WTC11 (cell line): Measurements from ENCODE around the gene CEBPZOS. TPM values are rescaled to one million over a fixed set of nuclear protein-coding genes. Genes with fewer than 3 reads are reported as not detected.

Experiments used
- ATAC-seq: fragments of 200-7000 bp; cut with Tn5 transposase; 2 replicates; pipeline ENCODE4 v1.10.0; 2021; ENCODE audit warnings: mild to moderate bottlenecking, moderate library complexity
- CTCF ChIA-PET: fragments of 300-600 bp; sonication (Branson Sonifier 250); formaldehyde crosslinking; loops from one replicate; lab custom pipeline; 2021; ENCODE audit warnings: antibody characterized with exemption; lab: Charles Lee
- POLR2A ChIA-PET: fragments of 350-600 bp; sonication (Branson Sonifier 250); formaldehyde crosslinking; loops from one replicate; lab custom pipeline; 2021; ENCODE audit warnings: antibody characterized with exemption; lab: Charles Lee
- DNase-seq: peaks from one replicate; pipeline ENCODE4 v3.0.0; 2021; ENCODE audit warnings: low spot score
- H3K27ac Mint-ChIP-seq: 2 replicates; pipeline ENCODE4 v1.8.0; 2021; ENCODE audit warnings: mixed read lengths
- H3K27me3 Mint-ChIP-seq: 2 replicates; pipeline ENCODE4 v1.8.0; 2021; ENCODE audit warnings: low read depth, mild to moderate bottlenecking, moderate library complexity, mixed read lengths
- H3K36me3 Mint-ChIP-seq: 2 replicates; pipeline ENCODE4 v1.8.0; 2021; ENCODE audit warnings: mixed read lengths
- H3K4me1 Mint-ChIP-seq: 2 replicates; pipeline ENCODE4 v1.8.0; 2022; ENCODE audit warnings: mixed read lengths
- H3K4me3 Mint-ChIP-seq: 2 replicates; pipeline ENCODE4 v1.8.0; 2021; ENCODE audit warnings: mild to moderate bottlenecking, moderate library complexity, mixed read lengths
- H3K9me3 Mint-ChIP-seq: 2 replicates; pipeline ENCODE4 v1.8.0; 2021; ENCODE audit warnings: mixed read lengths
- GABPB1 ChIP-seq: sonication (generic); formaldehyde crosslinking; IDR thresholded peaks from 2 replicates; pipeline ENCODE4 v1.8.1; 2023; ENCODE audit warnings: mild to moderate bottlenecking, missing genetic modification reagents
- KAT7 ChIP-seq: sonication (generic); formaldehyde crosslinking; IDR thresholded peaks from 2 replicates; pipeline ENCODE4 v1.8.1; 2023; ENCODE audit warnings: missing genetic modification reagents, mild to moderate bottlenecking, borderline replicate concordance
- NFE2L1 ChIP-seq: sonication (generic); formaldehyde crosslinking; IDR thresholded peaks from 2 replicates; pipeline ENCODE4 v1.8.1; 2023; ENCODE audit warnings: missing genetic modification reagents
- RORB ChIP-seq: fragments of 250-450 bp; sonication (Bioruptor Pico); IDR thresholded peaks from 2 replicates; pipeline ENCODE4 v1.9.0; 2021; ENCODE audit warnings: mild to moderate bottlenecking
- SOX15 ChIP-seq: fragments of 250-450 bp; sonication (Bioruptor Pico); IDR thresholded peaks from 2 replicates; pipeline ENCODE4 v1.9.0; 2021; ENCODE audit warnings: mild to moderate bottlenecking
- TCF7 ChIP-seq: sonication (generic); formaldehyde crosslinking; IDR thresholded peaks from 2 replicates; pipeline ENCODE4 v1.8.0; 2022; ENCODE audit warnings: mild to moderate bottlenecking, low read depth, missing genetic modification reagents, moderate library complexity
- ZBTB21 ChIP-seq: sonication (generic); formaldehyde crosslinking; IDR thresholded peaks from 2 replicates; pipeline ENCODE4 v1.8.1; 2023; ENCODE audit warnings: mild to moderate bottlenecking, missing genetic modification reagents, borderline replicate concordance
- ZNF121 ChIP-seq: sonication (generic); formaldehyde crosslinking; IDR thresholded peaks from 2 replicates; pipeline ENCODE4 v1.8.0; 2023; ENCODE audit warnings: missing genetic modification reagents
- total RNA-seq: library from RNA; stranded (reverse); gene quantifications from 3 replicates; pipeline ENCODE4 v1.2.3, GENCODE V29; 2021
- TF ChIP-seq, protein P1 (sequence below): sonication (generic); formaldehyde crosslinking; IDR thresholded peaks from 2 replicates; pipeline ENCODE4 v1.8.1; 2022; ENCODE audit warnings: low read depth, mild to moderate bottlenecking, moderate library complexity, missing genetic modification reagents, borderline replicate concordance
- TF ChIP-seq, protein P2 (sequence below): fragments of 250-450 bp; sonication (Bioruptor Pico); IDR thresholded peaks from 2 replicates; pipeline ENCODE4 v1.8.0; 2021; ENCODE audit warnings: mild to moderate bottlenecking
- TF ChIP-seq, protein P3 (sequence below): sonication (generic); formaldehyde crosslinking; IDR thresholded peaks from 2 replicates; pipeline ENCODE4 v1.8.0; 2023; ENCODE audit warnings: missing genetic modification reagents
- TF ChIP-seq, protein P4 (sequence below): fragments of 250-450 bp; sonication (Bioruptor Pico); IDR thresholded peaks from 2 replicates; pipeline ENCODE4 v1.9.0; 2021; ENCODE audit warnings: mild to moderate bottlenecking, borderline replicate concordance
- TF ChIP-seq, protein P5 (sequence below): sonication (generic); formaldehyde crosslinking; IDR thresholded peaks from 2 replicates; pipeline ENCODE4 v1.8.0; 2022; ENCODE audit warnings: mild to moderate bottlenecking, missing genetic modification reagents

Gene CEBPZOS
- total RNA-seq, 1 experiment from 2014 or later, result 129 TPM

DNA sequence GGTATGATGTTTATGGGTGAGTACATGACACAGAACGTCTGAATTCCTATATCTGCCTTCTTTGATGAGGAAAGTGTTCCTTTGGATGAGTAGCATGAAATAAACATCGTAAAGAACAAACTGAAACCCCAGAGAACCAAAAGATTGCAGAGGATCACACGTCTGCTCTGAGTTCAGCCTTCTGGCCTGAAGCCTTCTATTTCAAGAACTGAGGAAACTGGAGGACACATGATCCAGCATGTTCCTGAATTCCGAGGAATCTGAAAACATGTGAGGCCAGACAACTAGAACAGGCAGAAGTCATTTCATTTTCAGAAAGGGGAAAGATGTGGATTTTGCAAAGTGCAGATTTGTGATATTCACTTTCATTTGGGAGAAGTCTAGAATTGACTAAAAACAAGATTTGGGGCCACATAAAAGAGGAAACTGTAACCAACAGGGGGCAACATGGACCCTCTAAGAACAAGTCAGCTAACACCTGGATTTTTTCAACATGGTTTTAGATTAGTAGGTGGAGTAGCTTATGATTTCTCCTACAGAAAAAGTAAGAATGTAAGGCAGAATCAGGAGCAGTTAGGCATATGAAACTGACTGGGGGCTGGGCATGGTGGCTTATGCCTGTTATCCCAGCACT is 16.2 kb upstream of the CEBPZOS start:
- Mint-ChIP-seq H3K36me3 (no peaks in the 10 kb centered on the region), H3K27ac (peak overlapping the region; percentile 13; the same call in 1 of the 2 replicates), H3K9me3 (no peaks in the 10 kb centered on the region), H3K4me3 (no peak overlapping the region), H3K27me3 (no peaks in the 10 kb centered on the region), H3K4me1 (peaks cover 26% of the 10 kb centered on the region)
- POLR2A ChIA-PET, result no interaction called here
- ATAC-seq, result peak; percentile 64
- TF ChIP-seq ZBTB21 (CRISPR knock-in tag) (no peak), SOX15 (no peak), NFE2L1 (no peak), GABPB1 (CRISPR knock-in tag) (no peak), KAT7 (CRISPR knock-in tag) (no peak), RORB (CRISPR knock-in tag) (no peak)
- TF ChIP-seq, protein P1, sequence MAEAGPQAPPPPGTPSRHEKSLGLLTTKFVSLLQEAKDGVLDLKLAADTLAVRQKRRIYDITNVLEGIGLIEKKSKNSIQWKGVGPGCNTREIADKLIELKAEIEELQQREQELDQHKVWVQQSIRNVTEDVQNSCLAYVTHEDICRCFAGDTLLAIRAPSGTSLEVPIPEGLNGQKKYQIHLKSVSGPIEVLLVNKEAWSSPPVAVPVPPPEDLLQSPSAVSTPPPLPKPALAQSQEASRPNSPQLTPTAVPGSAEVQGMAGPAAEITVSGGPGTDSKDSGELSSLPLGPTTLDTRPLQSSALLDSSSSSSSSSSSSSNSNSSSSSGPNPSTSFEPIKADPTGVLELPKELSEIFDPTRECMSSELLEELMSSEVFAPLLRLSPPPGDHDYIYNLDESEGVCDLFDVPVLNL (CRISPR knock-in tag), result no peak
- TF ChIP-seq, protein P2, sequence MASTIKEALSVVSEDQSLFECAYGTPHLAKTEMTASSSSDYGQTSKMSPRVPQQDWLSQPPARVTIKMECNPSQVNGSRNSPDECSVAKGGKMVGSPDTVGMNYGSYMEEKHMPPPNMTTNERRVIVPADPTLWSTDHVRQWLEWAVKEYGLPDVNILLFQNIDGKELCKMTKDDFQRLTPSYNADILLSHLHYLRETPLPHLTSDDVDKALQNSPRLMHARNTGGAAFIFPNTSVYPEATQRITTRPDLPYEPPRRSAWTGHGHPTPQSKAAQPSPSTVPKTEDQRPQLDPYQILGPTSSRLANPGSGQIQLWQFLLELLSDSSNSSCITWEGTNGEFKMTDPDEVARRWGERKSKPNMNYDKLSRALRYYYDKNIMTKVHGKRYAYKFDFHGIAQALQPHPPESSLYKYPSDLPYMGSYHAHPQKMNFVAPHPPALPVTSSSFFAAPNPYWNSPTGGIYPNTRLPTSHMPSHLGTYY, result no peak
- TF ChIP-seq, protein P3, sequence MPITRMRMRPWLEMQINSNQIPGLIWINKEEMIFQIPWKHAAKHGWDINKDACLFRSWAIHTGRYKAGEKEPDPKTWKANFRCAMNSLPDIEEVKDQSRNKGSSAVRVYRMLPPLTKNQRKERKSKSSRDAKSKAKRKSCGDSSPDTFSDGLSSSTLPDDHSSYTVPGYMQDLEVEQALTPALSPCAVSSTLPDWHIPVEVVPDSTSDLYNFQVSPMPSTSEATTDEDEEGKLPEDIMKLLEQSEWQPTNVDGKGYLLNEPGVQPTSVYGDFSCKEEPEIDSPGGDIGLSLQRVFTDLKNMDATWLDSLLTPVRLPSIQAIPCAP (CRISPR knock-in tag), result no peak
- TF ChIP-seq, protein P4, sequence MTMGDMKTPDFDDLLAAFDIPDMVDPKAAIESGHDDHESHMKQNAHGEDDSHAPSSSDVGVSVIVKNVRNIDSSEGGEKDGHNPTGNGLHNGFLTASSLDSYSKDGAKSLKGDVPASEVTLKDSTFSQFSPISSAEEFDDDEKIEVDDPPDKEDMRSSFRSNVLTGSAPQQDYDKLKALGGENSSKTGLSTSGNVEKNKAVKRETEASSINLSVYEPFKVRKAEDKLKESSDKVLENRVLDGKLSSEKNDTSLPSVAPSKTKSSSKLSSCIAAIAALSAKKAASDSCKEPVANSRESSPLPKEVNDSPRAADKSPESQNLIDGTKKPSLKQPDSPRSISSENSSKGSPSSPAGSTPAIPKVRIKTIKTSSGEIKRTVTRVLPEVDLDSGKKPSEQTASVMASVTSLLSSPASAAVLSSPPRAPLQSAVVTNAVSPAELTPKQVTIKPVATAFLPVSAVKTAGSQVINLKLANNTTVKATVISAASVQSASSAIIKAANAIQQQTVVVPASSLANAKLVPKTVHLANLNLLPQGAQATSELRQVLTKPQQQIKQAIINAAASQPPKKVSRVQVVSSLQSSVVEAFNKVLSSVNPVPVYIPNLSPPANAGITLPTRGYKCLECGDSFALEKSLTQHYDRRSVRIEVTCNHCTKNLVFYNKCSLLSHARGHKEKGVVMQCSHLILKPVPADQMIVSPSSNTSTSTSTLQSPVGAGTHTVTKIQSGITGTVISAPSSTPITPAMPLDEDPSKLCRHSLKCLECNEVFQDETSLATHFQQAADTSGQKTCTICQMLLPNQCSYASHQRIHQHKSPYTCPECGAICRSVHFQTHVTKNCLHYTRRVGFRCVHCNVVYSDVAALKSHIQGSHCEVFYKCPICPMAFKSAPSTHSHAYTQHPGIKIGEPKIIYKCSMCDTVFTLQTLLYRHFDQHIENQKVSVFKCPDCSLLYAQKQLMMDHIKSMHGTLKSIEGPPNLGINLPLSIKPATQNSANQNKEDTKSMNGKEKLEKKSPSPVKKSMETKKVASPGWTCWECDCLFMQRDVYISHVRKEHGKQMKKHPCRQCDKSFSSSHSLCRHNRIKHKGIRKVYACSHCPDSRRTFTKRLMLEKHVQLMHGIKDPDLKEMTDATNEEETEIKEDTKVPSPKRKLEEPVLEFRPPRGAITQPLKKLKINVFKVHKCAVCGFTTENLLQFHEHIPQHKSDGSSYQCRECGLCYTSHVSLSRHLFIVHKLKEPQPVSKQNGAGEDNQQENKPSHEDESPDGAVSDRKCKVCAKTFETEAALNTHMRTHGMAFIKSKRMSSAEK (CRISPR knock-in tag), result no peak
- TF ChIP-seq, protein P5, sequence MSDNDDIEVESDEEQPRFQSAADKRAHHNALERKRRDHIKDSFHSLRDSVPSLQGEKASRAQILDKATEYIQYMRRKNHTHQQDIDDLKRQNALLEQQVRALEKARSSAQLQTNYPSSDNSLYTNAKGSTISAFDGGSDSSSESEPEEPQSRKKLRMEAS (CRISPR knock-in tag), result no peak
- no peak for DNase-seq
- CTCF ChIA-PET, result interaction anchor here (0.5 to 1.6 kb wide), 6 partner anchors 11 to 1006 kb away, joined by 3 to 4 read pairs (median 3); partner anchors contain the start of genes GPATCH11 and HEATR5B

DNA sequence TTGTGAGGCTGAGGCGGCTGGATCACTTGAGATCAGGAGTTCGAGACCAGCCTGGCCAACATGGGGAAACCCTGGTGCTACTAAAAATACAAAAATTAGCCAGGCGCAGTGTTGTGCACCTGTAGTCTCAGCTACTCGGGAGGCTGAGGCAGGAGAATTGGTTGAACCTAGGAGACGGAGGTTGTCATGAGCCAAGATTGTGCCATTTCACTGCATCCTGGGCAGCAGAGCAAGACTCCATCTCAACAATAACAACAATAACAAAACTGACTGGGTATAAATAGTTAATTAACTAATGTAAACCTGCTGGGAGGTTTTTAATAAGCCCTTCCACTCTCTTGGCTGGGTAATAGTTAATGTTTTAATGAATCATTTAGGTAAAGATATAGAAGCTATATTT is 15.7 kb upstream of the CEBPZOS start:
- DNase-seq (no peak), ATAC-seq (no peak)
- no peaks in the 10 kb centered on the region for H3K27me3 Mint-ChIP-seq
- ChIA-PET CTCF (interaction anchor here (0.6 to 1.6 kb wide), 6 partner anchors 10 to 697 kb away, joined by 3 to 4 read pairs (median 3); partner anchors contain the start of genes GPATCH11 and HEATR5B), POLR2A (no interaction called here)
- no peaks in the 10 kb centered on the region for H3K36me3 Mint-ChIP-seq
- H3K4me3 Mint-ChIP-seq, result no peak overlapping the region
- peak; percentile 92 for TF ChIP-seq ZNF121 (CRISPR knock-in tag)
- no peak for TF ChIP-seq TCF7 (CRISPR knock-in tag)
- H3K27ac Mint-ChIP-seq, result no peak overlapping the region
- no peaks in the 10 kb centered on the region for H3K9me3 Mint-ChIP-seq
- H3K4me1 Mint-ChIP-seq, result peaks cover 26% of the 10 kb centered on the region
